DND-41 (cell line): Measurements from ENCODE around the gene SPNS2.

ENCODE experiments used
- ATAC-seq: fragments of 200-7000 bp; cut with Tn5 transposase; 3 replicates; pipeline ENCODE4 v1.9.1; 2021; ENCODE audit warnings: low read depth; ENCODE audit not compliant: insufficient read depth
- DNase-seq: peaks from one replicate; pipeline ENCODE4 v3.0.0-alpha.2; 2020
- H2AFZ ChIP-seq: 2 replicates; pipeline ENCODE4 v1.6.0; 2012; ENCODE audit warnings: low read depth, low read length
- H3K27ac ChIP-seq: 2 replicates; pipeline ENCODE4 v1.5.1; 2012; ENCODE audit warnings: low read length, inconsistent platforms
- H3K27me3 ChIP-seq: fragments of 200-600 bp; sonication (generic); 2 replicates; pipeline ENCODE4 v1.6.0; 2012; ENCODE audit warnings: low read length, mild to moderate bottlenecking, inconsistent platforms; ENCODE audit not compliant: insufficient read depth, poor library complexity
- H3K36me3 ChIP-seq: 2 replicates; pipeline ENCODE4 v1.5.1; 2012; ENCODE audit warnings: low read length, inconsistent platforms; ENCODE audit not compliant: insufficient read depth
- H3K4me1 ChIP-seq: 2 replicates; pipeline ENCODE4 v1.5.1; 2012; ENCODE audit warnings: mild to moderate bottlenecking, low read length; ENCODE audit not compliant: insufficient read depth
- H3K4me2 ChIP-seq: 2 replicates; pipeline ENCODE4 v1.6.0; 2012; ENCODE audit warnings: mild to moderate bottlenecking, moderate library complexity, low read length, inconsistent platforms; ENCODE audit not compliant: insufficient read depth
- H3K4me3 ChIP-seq, 2 experiments: fragments of 200-600 bp in 1 of 2; shearing (Covaris generic) in 1 of 2; 2 replicates each; pipeline ENCODE4 v1.5.1; 2012 to 2016; ENCODE audit warnings: inconsistent platforms in 2 of 2, low read length in 2 of 2, mild to moderate bottlenecking in 2 of 2, low read depth in 1 of 2, moderate library complexity in 1 of 2
- H3K79me2 ChIP-seq: 2 replicates; pipeline ENCODE4 v1.6.0; 2012; ENCODE audit warnings: low read length, inconsistent platforms; ENCODE audit not compliant: insufficient read depth
- H3K9ac ChIP-seq: 2 replicates; pipeline ENCODE4 v1.6.0; 2012; ENCODE audit warnings: low read depth, mild to moderate bottlenecking, inconsistent platforms, low read length, moderate library complexity
- H3K9me3 ChIP-seq: 2 replicates; pipeline ENCODE4 v1.5.1; 2012; ENCODE audit warnings: low read length, moderate library complexity, mild to moderate bottlenecking, inconsistent platforms; ENCODE audit not compliant: insufficient read depth, severe bottlenecking
- H4K20me1 ChIP-seq: 2 replicates; pipeline ENCODE4 v1.6.0; 2012; ENCODE audit warnings: low read length; ENCODE audit not compliant: insufficient read depth
- EZH2 ChIP-seq: IDR thresholded peaks from 3 replicates; pipeline ENCODE4 v1.6.1; 2012; ENCODE audit warnings: borderline replicate concordance, low read depth, mild to moderate bottlenecking, moderate library complexity, low read length, inconsistent platforms; ENCODE audit not compliant: severe bottlenecking
- TF ChIP-seq, protein P1 (sequence below): IDR thresholded peaks from 2 replicates; pipeline ENCODE4 v1.5.1; 2012; ENCODE audit warnings: borderline replicate concordance, low read length, moderate library complexity, mild to moderate bottlenecking; ENCODE audit not compliant: poor library complexity, severe bottlenecking; ENCODE audit errors: extremely low read depth

SPNS2 gene

DNA sequence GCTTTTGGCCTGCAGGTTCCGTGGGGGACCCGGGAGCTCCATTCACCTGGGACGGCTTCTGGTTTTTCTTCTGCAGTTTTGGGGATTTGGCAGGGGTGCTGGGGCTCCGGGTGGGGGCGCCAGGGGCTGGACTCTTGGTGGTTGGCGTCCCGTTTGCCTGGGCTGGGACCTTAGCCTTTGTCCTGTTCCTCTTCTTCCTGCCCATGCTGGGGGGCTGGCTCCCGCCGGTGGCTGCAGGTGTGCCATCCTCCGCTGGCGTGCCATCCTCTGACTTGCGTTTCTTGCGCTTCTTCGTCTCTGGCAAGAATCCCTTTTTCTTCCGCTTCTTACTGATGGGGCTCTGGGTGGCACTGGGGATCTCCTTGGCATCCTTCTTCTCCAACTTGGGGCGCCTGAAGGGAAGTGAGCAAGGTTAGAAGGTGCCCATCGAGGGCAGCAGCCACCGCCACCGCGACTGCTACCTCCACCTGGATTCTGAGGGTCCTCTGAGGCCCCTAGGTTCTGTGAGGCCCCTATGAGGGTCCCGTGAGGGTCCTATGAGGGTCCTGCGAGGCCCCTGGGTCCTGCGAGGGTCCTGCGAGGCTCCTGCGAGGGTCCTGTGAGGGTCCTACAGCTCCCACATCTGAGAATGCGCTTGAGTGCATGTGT is 41.0 kb downstream of the SPNS2 start:
- H3K27ac ChIP-seq, result no peak overlapping the region
- H3K9ac ChIP-seq, result no peak overlapping the region
- no peak for DNase-seq
- H3K79me2 ChIP-seq, result no peaks in the 10 kb centered on the region
- no peak overlapping the region for H3K4me3 ChIP-seq
- H3K27me3 ChIP-seq, result no peaks in the 10 kb centered on the region
- ATAC-seq, result no peak
- H2AFZ ChIP-seq, result no peak overlapping the region
- no peak for TF ChIP-seq EZH2
- TF ChIP-seq, protein P1, sequence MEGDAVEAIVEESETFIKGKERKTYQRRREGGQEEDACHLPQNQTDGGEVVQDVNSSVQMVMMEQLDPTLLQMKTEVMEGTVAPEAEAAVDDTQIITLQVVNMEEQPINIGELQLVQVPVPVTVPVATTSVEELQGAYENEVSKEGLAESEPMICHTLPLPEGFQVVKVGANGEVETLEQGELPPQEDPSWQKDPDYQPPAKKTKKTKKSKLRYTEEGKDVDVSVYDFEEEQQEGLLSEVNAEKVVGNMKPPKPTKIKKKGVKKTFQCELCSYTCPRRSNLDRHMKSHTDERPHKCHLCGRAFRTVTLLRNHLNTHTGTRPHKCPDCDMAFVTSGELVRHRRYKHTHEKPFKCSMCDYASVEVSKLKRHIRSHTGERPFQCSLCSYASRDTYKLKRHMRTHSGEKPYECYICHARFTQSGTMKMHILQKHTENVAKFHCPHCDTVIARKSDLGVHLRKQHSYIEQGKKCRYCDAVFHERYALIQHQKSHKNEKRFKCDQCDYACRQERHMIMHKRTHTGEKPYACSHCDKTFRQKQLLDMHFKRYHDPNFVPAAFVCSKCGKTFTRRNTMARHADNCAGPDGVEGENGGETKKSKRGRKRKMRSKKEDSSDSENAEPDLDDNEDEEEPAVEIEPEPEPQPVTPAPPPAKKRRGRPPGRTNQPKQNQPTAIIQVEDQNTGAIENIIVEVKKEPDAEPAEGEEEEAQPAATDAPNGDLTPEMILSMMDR, result no peak
- H3K4me2 ChIP-seq, result no peak overlapping the region
- no peaks in the 10 kb centered on the region for H3K9me3 ChIP-seq
- peaks cover 68% of the 10 kb centered on the region for H3K36me3 ChIP-seq
- peaks cover 39% of the 10 kb centered on the region for H4K20me1 ChIP-seq
- no peaks in the 10 kb centered on the region for H3K4me1 ChIP-seq

DNA sequence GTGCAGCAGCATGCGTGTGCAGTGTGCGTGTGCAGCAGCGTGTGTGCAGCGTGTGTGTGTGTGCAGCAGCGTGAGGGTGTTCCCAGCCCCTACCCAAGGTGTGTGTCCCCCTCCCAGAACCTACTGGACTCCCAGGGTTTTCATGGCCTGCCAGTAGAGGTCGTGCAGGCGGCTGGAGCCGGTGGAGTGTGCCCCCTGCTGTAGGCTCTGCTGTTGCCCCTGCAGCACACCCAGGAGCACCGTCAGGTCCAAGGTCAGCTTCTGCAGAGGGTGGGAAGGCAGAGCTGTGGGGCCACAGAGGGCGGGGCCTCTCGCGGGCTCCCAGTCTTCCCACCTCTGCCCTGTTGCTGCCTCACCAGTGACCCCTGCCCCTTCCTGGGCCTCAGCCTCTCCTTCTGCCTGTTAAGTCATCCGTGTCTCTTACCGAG is 41.6 kb downstream of the SPNS2 start:
- Histone ChIP-seq H3K79me2 (no peaks in the 10 kb centered on the region), H4K20me1 (peaks cover 40% of the 10 kb centered on the region), H3K9me3 (no peaks in the 10 kb centered on the region), H3K27me3 (no peaks in the 10 kb centered on the region), H3K36me3 (peaks cover 73% of the 10 kb centered on the region), H2AFZ (no peak overlapping the region), H3K4me3 (no peak overlapping the region), H3K4me1 (no peaks in the 10 kb centered on the region), H3K4me2 (no peak overlapping the region), H3K27ac (no peak overlapping the region), H3K9ac (no peak overlapping the region)
- DNase-seq (no peak), ATAC-seq (no peak)
- no peak for TF ChIP-seq EZH2
- TF ChIP-seq, protein P1, result peak; percentile 22

DNA sequence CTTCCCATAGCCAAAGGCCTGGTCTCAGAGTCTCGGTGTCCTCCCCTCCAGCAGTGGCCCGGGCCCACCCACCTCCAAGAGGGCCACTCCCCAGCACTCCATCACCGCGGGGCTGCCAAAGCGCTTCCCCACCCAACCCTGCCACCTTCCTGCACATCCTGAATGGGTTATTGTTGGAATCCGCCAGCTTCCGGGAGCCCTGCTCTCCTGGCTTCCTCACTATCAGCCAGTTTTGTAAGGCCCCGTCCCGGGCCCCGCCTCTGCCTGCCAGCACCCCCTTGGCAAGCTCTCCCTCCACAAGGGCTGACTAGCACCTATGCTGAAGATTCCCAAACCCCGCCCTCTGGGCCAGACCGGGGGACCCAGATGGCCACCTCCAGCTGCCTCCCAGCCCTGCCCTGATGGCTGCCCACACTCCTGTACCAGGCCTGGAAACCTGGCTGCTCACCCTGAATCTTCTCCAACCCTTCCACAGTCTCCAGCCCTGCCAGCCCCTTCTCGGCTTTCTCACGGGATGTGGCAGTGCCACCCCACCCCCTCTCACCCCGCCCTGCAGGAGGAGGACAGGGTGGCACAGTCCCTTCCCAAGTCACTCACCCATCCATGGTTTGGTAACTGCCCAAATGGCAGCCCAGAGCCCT is 42.1 kb downstream of the SPNS2 start:
- no peaks in the 10 kb centered on the region for H3K9me3 ChIP-seq
- H3K4me3 ChIP-seq, result no peak overlapping the region
- peaks cover 78% of the 10 kb centered on the region for H3K36me3 ChIP-seq
- no peaks in the 10 kb centered on the region for H3K27me3 ChIP-seq
- H4K20me1 ChIP-seq, result peaks cover 45% of the 10 kb centered on the region
- H3K79me2 ChIP-seq, result no peaks in the 10 kb centered on the region
- no peak overlapping the region for H2AFZ ChIP-seq
- H3K4me2 ChIP-seq, result no peak overlapping the region
- no peak overlapping the region for H3K9ac ChIP-seq
- no peak overlapping the region for H3K27ac ChIP-seq
- no peak for DNase-seq
- no peak for TF ChIP-seq EZH2
- no peak for ATAC-seq
- no peaks in the 10 kb centered on the region for H3K4me1 ChIP-seq

DNA sequence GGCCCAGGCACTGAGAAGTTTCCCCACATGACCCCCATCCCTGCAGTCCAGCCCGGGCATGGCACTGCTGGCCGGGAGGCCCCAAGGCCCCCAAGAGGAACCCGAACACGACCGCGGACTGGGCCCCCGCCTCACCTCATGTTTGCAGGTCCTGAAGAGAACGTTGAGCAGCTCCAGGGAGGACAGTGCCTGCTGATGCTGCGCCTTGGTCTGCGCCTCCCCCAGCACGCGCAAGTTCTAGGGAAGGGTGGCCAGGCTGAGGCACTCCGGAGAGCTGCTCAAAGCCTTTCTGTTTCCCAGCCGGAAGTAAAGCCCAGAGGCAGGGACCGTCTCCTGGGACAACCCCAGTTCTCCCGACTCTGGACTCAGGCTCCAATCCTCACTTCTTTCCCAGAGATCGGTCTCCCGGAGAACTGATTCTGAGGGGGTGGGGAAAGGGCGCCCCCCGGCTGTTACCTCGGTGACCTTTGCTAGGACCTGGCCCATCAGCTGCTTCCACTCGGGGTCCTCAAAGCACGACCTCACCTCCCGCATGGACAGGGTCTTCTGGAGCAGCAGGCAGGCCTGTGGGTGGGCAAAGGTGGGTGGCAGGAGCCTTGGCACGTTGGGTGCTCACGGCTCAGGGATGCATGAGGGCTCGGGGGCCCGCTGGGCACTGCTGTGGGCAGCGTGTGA is 42.8 kb downstream of the SPNS2 start:
- no peak overlapping the region for H3K9ac ChIP-seq
- DNase-seq (no peak), ATAC-seq (no peak)
- H3K36me3 ChIP-seq, result peaks cover 82% of the 10 kb centered on the region
- no peak overlapping the region for H3K4me2 ChIP-seq
- H3K27ac ChIP-seq, result no peak overlapping the region
- no peaks in the 10 kb centered on the region for H3K79me2 ChIP-seq
- no peak overlapping the region for H3K4me3 ChIP-seq
- TF ChIP-seq, protein P1, result peak; percentile 31
- TF ChIP-seq EZH2, result no peak
- H3K9me3 ChIP-seq, result no peaks in the 10 kb centered on the region
- no peaks in the 10 kb centered on the region for H3K27me3 ChIP-seq
- H4K20me1 ChIP-seq, result peaks cover 46% of the 10 kb centered on the region
- H3K4me1 ChIP-seq, result no peaks in the 10 kb centered on the region
- H2AFZ ChIP-seq, result no peak overlapping the region
